Trophoblast cell (in vitro differentiated cells and primary cell): ENCODE results near the gene ZIC5.

Experiments used
- DNase-seq, 2 donors: peaks; one replicate each; pipeline ENCODE4 v3.0.0-alpha.2; 2016
- H2AFZ ChIP-seq: 2 replicates; pipeline ENCODE4 v1.6.1; 2013; ENCODE audit warnings: low read length, moderate library complexity, mild to moderate bottlenecking; ENCODE audit not compliant: insufficient read depth, poor library complexity
- H2AK5ac ChIP-seq: 2 replicates; pipeline ENCODE4 v1.6.1; 2013; ENCODE audit warnings: mild to moderate bottlenecking, low read length
- H2BK120ac ChIP-seq: 2 replicates; pipeline ENCODE4 v1.6.1; 2013; ENCODE audit warnings: low read length, mild to moderate bottlenecking, moderate library complexity; ENCODE audit not compliant: insufficient read depth, poor library complexity
- H2BK12ac ChIP-seq: 2 replicates; pipeline ENCODE4 v1.6.1; 2013; ENCODE audit warnings: mild to moderate bottlenecking, low read length, moderate library complexity
- H2BK5ac ChIP-seq: 2 replicates; pipeline ENCODE4 v1.6.1; 2013; ENCODE audit warnings: low read length, low read depth, moderate library complexity, mild to moderate bottlenecking; ENCODE audit not compliant: poor library complexity
- H3K14ac ChIP-seq: 2 replicates; pipeline ENCODE4 v1.6.1; 2013; ENCODE audit warnings: mild to moderate bottlenecking, low read length
- H3K18ac ChIP-seq: 2 replicates; pipeline ENCODE4 v1.6.1; 2013; ENCODE audit warnings: mild to moderate bottlenecking, low read length
- H3K23ac ChIP-seq: 2 replicates; pipeline ENCODE4 v1.6.1; 2013; ENCODE audit warnings: low read length
- H3K27ac ChIP-seq: 2 replicates; pipeline ENCODE4 v1.5.1; 2013; ENCODE audit warnings: low read depth, mild to moderate bottlenecking, inconsistent platforms, low read length, moderate library complexity
- H3K27me3 ChIP-seq: 2 replicates; pipeline ENCODE4 v1.6.1; 2013; ENCODE audit warnings: inconsistent platforms, mild to moderate bottlenecking, low read length, moderate library complexity; ENCODE audit not compliant: insufficient read depth
- H3K36me3 ChIP-seq, 2 experiments: 1 replicate in 1 of 2; 2 replicates in 1 of 2; pipeline ENCODE4 v1.6.1; 2013; ENCODE audit warnings: low read length in 2 of 2, mild to moderate bottlenecking in 2 of 2, moderate library complexity in 1 of 2; ENCODE audit not compliant: insufficient read depth in 2 of 2, control insufficient read depth in 1 of 2
- H3K4ac ChIP-seq: 2 replicates; pipeline ENCODE4 v1.6.1; 2013; ENCODE audit warnings: low read depth, mild to moderate bottlenecking, low read length, moderate library complexity
- H3K4me1 ChIP-seq, 2 experiments: 1 replicate in 1 of 2; 2 replicates in 1 of 2; pipeline ENCODE4 v1.6.1; 2013; ENCODE audit warnings: low read length in 2 of 2, mild to moderate bottlenecking in 2 of 2, moderate library complexity in 1 of 2; ENCODE audit not compliant: insufficient read depth in 2 of 2, control insufficient read depth in 1 of 2
- H3K4me2 ChIP-seq: 2 replicates; pipeline ENCODE4 v1.6.1; 2013; ENCODE audit warnings: inconsistent platforms, mild to moderate bottlenecking, low read length, moderate library complexity
- H3K4me3 ChIP-seq: 2 replicates; pipeline ENCODE4 v1.5.1; 2013; ENCODE audit warnings: mild to moderate bottlenecking, low read depth, low read length, inconsistent platforms
- H3K79me1 ChIP-seq: one replicate; pipeline ENCODE4 v1.6.1; 2013; ENCODE audit warnings: low read length
- H3K79me2 ChIP-seq: 2 replicates; pipeline ENCODE4 v1.6.1; 2013; ENCODE audit warnings: low read length, mild to moderate bottlenecking; ENCODE audit not compliant: control insufficient read depth, insufficient read depth, poor library complexity
- H3K9ac ChIP-seq: 2 replicates; pipeline ENCODE4 v1.6.1; 2013; ENCODE audit warnings: mild to moderate bottlenecking, low read length
- H3K9me3 ChIP-seq: 2 replicates; pipeline ENCODE4 v1.6.1; 2013; ENCODE audit warnings: low read depth, mild to moderate bottlenecking, control low read depth, inconsistent platforms, low read length; ENCODE audit not compliant: insufficient read depth
- H4K12ac ChIP-seq: 2 replicates; pipeline ENCODE4 v1.6.1; 2013; ENCODE audit warnings: low read depth, mild to moderate bottlenecking, low read length, moderate library complexity
- H4K8ac ChIP-seq: 2 replicates; pipeline ENCODE4 v1.6.1; 2013; ENCODE audit warnings: low read depth, mild to moderate bottlenecking, low read length, moderate library complexity
- H4K91ac ChIP-seq: one replicate; pipeline ENCODE4 v1.6.1; 2013; ENCODE audit warnings: low read depth, mild to moderate bottlenecking, low read length, moderate library complexity
- WGBS: extraction: QIAGEN DNeasy Blood & Tissue Kit; methylation state at CpG from one replicate; pipeline ENCODE4 v1.1.7; 2013; ENCODE audit warnings: missing lambda C conversion rate; ENCODE audit not compliant: insufficient read length, insufficient coverage; ENCODE audit errors: extremely low coverage; 5-methylcytosine and 5-hydroxymethylcytosine counted together

The ZIC5 gene

DNA sequence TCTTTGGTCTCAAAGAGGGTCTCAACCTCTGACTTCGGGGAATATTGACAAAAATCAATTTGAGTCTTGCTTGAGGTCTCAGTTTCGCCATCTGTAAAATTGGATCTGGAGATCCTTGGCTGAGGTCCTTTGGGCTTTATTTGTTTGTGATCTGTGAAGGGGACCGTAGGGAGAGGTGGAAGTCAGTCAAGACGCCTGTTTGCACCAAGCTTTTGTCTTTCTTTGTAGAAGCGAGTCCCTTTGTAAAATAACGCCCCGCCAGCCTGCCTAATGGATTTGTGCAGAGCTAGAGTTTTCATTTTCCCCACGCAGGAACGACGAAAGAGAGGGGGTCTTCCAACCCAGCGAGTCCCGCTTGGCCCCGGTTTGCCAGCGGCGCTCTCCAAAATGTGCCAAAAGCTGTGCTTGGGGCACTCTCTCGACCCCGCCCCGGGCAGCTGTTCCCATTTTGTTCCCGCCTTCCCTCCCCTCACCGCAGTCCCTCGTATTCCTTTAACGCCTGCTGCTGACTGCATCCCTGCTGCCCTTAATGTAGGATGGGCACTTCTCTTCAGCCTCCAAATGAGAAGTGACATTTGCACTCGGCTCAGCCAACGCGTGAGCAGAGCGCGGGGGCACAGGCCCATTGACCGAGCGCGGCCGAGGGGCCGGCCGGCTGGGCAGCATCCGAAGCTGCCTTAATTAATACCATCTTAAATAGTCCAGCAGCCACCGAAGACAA is 13.0 kb downstream of the ZIC5 start:
- Histone ChIP-seq H3K27ac (no peak overlapping the region), H3K23ac (no peak overlapping the region), H2AFZ (no peak overlapping the region), H3K27me3 (peaks cover 74% of the 10 kb centered on the region), H3K79me1 (no peaks in the 10 kb centered on the region), H3K36me3 (no peaks in the 10 kb centered on the region), H3K4me2 (no peak overlapping the region), H2BK5ac (no peak overlapping the region), H3K79me2 (no peaks in the 10 kb centered on the region), H3K9me3 (peaks cover 5% of the 10 kb centered on the region), H3K4me1 (peaks cover 11% of the 10 kb centered on the region in 2 experiments), H4K8ac (no peak overlapping the region), H2BK12ac (no peak overlapping the region), H3K4me3 (no peak overlapping the region), H4K12ac (no peak overlapping the region), H4K91ac (no peak overlapping the region), H3K18ac (no peak overlapping the region), H3K4ac (no peak overlapping the region), H2AK5ac (no peak overlapping the region), H3K9ac (no peak overlapping the region), H3K14ac (no peak overlapping the region), H2BK120ac (no peak overlapping the region)
- WGBS, result no CpG with 5 or more reads among the region's 35 CpGs
- no peak for DNase-seq

DNA sequence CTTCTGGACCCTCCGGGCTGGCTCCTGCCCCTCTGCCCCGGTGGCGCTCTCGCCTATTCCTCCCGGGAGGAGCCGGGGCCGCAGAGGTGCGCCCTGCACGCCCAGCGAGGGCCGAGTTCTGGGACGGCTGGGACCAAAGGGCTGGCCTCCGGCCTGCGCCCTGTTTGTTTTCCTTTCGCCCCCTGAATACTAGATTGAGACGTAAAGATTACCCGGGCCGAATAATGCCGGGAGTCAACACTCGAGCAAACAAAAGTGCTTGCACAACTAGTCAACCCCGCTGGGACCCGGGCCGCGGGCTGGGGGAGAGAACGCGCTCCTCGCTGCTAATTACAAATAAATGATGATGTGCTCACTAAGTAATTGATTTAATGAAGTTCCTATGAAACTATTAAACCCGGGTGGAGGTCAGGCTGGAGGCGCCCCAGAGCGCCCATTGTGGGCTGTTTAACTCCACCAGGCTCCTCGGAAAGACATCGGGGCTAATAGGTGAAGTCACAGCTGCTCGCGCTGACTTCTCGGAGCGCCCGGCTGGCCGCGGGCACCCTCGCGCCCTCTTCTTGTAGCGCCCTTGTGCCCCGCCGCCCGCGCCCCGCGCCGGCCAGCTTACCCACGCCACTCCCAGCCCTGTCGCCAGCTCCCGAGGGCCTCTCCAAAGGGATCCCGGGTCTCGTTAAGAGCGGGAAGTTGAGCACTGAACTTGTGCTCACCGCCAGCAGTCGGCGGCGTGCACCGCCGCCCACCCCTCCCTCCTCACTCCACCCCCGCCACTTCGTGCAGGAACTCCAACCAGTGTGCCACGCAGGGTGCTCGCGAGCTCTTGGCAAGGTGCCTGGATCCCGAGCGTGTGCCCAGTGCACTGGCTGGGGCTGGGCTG is 14.9 kb downstream of the ZIC5 start:
- H4K12ac ChIP-seq, result no peak overlapping the region
- H3K9me3 ChIP-seq, result peaks cover 5% of the 10 kb centered on the region
- H4K8ac ChIP-seq, result no peak overlapping the region
- no peak for DNase-seq
- no peak overlapping the region for H2BK12ac ChIP-seq
- no peak overlapping the region for H2AFZ ChIP-seq
- H3K9ac ChIP-seq, result no peak overlapping the region
- no peaks in the 10 kb centered on the region for H3K79me2 ChIP-seq
- H3K4me2 ChIP-seq, result peak overlapping the region; percentile 56
- H3K36me3 ChIP-seq, result no peaks in the 10 kb centered on the region
- H2AK5ac ChIP-seq, result no peak overlapping the region
- H3K27me3 ChIP-seq, result peaks cover 76% of the 10 kb centered on the region
- no peak overlapping the region for H3K23ac ChIP-seq
- no peak overlapping the region for H3K18ac ChIP-seq
- H3K4me3 ChIP-seq, result no peak overlapping the region
- H2BK120ac ChIP-seq, result no peak overlapping the region
- no peak overlapping the region for H3K14ac ChIP-seq
- H3K4me1 ChIP-seq, result peaks cover 11% of the 10 kb centered on the region in 2 experiments
- no peak overlapping the region for H3K4ac ChIP-seq
- no CpG with 5 or more reads among the region's 68 CpGs for WGBS
- H4K91ac ChIP-seq, result no peak overlapping the region
- H3K27ac ChIP-seq, result no peak overlapping the region
- no peak overlapping the region for H2BK5ac ChIP-seq
- H3K79me1 ChIP-seq, result no peaks in the 10 kb centered on the region

DNA sequence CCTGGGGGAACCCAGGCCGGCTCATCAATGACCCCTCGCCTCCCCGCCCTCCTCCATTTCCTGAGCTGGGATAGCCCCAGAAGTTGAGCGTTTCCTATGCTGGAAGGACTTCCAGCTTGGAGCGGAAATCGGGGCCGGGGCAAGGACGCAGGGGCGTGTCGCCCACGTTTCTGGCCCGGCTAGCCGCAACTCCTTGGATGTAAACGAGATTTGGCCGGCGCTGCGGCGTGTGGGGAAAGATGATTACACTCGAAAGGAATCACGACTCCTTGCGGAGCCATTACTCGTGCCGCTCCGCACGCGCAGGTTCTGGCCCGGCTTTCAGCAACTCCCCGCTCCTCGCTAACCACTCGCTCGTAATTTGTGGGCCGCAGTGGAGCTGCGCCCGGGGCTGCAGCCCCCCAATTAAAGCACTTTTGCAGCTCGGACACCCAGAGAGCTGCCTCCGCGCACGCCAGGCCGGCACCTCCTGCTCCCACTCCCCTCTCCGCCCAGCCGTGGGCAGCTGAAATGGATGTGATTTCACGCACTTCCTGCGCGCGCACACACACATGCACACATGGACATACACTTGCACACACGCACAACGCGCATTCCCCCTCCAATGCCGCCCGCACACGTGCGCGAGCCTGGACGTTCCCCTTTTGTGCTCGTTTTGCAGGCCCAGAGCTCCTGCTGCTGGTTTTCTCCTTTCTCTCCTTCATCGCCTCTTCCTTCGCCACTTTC is 15.7 kb downstream of the ZIC5 start:
- H3K18ac ChIP-seq, result no peak overlapping the region
- H3K14ac ChIP-seq, result no peak overlapping the region
- H3K27me3 ChIP-seq, result peaks cover 68% of the 10 kb centered on the region
- H3K36me3 ChIP-seq, result no peaks in the 10 kb centered on the region
- H2AK5ac ChIP-seq, result no peak overlapping the region
- no peak overlapping the region for H4K12ac ChIP-seq
- no peak overlapping the region for H2BK12ac ChIP-seq
- H2BK120ac ChIP-seq, result no peak overlapping the region
- peaks cover 11% of the 10 kb centered on the region in 2 experiments for H3K4me1 ChIP-seq
- DNase-seq, result no peak
- H4K8ac ChIP-seq, result no peak overlapping the region
- H3K9ac ChIP-seq, result no peak overlapping the region
- H3K4me2 ChIP-seq, result peak overlapping the region; percentile 56
- no peak overlapping the region for H4K91ac ChIP-seq
- WGBS, result no CpG with 5 or more reads among the region's 57 CpGs
- no peaks in the 10 kb centered on the region for H3K79me2 ChIP-seq
- peak overlapping the region; percentile 25 for H3K4me3 ChIP-seq
- H3K79me1 ChIP-seq, result no peaks in the 10 kb centered on the region
- no peak overlapping the region for H2BK5ac ChIP-seq
- no peak overlapping the region for H3K27ac ChIP-seq
- H3K4ac ChIP-seq, result no peak overlapping the region
- H2AFZ ChIP-seq, result no peak overlapping the region
- peaks cover 5% of the 10 kb centered on the region for H3K9me3 ChIP-seq
- H3K23ac ChIP-seq, result peak overlapping the region; percentile 79

DNA sequence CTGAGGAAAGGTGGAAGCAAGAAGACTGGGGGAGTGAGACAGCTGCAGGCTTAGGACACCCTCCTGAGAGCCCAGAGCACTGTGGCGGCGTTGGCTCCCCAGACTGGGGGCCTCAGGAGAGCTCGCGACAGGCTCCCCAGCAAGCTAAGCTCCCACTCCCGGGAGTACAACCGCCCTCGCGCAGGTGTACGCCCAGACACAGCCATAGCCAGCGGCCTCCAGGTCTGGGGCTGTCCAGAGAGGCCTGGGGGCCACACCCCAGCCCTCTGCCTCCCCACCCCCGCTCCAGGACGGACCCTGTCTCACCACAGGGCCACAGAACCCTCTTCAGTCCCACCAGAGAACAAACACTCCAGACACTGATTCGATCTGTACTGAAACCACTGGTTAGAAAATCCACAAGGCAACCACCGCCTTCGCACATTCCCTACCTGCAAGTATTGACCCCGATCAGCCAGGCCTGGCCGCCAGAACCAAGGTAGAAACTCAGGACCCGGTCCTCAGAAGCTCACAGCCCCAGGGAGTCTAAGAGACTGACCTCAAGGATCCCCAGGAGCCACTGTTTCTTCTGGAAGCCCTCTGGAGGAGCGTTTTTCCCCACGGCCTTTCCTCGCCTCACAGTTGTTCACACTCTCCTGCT is 16.3 kb downstream of the ZIC5 start:
- Histone ChIP-seq H3K18ac (no peak overlapping the region), H3K79me1 (no peaks in the 10 kb centered on the region), H3K36me3 (no peaks in the 10 kb centered on the region), H3K14ac (no peak overlapping the region), H2BK5ac (no peak overlapping the region), H3K79me2 (no peaks in the 10 kb centered on the region), H3K9ac (no peak overlapping the region), H3K23ac (no peak overlapping the region), H2BK12ac (no peak overlapping the region), H3K4me3 (no peak overlapping the region), H3K4me2 (peak overlapping the region; percentile 56), H3K9me3 (peaks cover 5% of the 10 kb centered on the region), H3K27me3 (peaks cover 64% of the 10 kb centered on the region), H3K27ac (no peak overlapping the region), H2BK120ac (no peak overlapping the region), H2AK5ac (no peak overlapping the region), H4K91ac (no peak overlapping the region), H3K4ac (no peak overlapping the region), H4K8ac (no peak overlapping the region), H3K4me1 (peaks cover 11% of the 10 kb centered on the region in 2 experiments), H2AFZ (no peak overlapping the region), H4K12ac (no peak overlapping the region)
- DNase-seq, result no peak
- WGBS, result no CpG with 5 or more reads among the region's 21 CpGs
